GM12872 (cell line): Measurements from ENCODE around the gene GPR137C.

ENCODE experiments used
- TF ChIP-seq, protein P1 (sequence below): IDR thresholded peaks from 3 replicates; pipeline ENCODE4 v1.5.1; 2011; ENCODE audit warnings: low read depth, mild to moderate bottlenecking, low read length, moderate library complexity; ENCODE audit not compliant: insufficient read depth

GPR137C gene, protein sequence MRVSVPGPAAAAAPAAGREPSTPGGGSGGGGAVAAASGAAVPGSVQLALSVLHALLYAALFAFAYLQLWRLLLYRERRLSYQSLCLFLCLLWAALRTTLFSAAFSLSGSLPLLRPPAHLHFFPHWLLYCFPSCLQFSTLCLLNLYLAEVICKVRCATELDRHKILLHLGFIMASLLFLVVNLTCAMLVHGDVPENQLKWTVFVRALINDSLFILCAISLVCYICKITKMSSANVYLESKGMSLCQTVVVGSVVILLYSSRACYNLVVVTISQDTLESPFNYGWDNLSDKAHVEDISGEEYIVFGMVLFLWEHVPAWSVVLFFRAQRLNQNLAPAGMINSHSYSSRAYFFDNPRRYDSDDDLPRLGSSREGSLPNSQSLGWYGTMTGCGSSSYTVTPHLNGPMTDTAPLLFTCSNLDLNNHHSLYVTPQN

DNA sequence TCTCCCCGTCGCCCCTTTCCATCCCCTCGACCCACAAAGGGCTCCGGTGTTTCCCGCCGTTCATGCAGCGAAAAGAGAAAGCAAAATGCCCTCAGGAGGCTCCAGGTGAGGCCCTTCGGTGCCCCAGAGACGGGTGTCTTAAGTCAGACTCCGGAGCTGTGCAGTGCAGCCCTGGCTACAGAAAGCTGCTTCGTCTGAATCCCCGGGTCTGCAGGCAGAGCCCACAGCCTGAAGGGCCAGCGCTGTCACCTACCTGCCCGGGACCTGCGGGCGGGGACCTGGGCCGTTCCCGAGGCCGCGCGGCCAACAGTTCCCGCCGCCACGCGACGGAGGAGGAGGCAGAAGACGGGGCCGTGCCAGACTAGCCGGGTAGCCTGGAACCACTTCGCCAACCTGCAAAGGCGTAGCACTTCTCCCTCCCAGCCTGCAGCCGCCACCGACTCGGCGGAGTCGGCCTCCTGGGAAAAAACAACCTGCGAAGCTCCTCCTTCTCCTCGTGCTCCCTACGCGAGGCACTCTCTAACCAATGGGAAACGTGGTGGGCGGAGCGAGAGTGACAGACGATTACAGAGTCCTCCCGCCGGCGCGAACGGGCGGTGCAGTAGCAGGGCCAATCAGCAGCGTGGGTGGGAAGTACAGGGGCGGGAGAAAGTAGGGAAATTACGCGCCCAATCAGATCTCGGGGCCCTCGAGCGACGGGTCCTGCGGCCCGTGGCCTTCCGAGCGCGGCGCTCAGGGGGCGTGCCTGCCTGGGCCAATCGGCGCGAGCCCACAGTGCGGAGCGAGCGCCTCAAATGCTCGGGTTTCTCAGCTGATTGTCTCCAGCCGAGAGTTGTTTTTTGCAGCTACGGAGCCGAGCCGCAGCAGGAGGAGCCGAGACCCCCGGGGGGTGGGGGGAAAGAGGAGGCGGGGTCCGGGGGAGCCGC is at the start of gene GPR137C, which contains the start of gene TXNDC16:
Gene GPR137C (plus strand): TSS at position 774 of the 926 bp plus-strand sequence. CDS start 312 bp downstream, outside the sequence.
Gene TXNDC16 (minus strand): TSS at position 443 of the 926 bp plus-strand sequence. CDS start 8,948 bp downstream, outside the sequence.
- TF ChIP-seq, protein P1, sequence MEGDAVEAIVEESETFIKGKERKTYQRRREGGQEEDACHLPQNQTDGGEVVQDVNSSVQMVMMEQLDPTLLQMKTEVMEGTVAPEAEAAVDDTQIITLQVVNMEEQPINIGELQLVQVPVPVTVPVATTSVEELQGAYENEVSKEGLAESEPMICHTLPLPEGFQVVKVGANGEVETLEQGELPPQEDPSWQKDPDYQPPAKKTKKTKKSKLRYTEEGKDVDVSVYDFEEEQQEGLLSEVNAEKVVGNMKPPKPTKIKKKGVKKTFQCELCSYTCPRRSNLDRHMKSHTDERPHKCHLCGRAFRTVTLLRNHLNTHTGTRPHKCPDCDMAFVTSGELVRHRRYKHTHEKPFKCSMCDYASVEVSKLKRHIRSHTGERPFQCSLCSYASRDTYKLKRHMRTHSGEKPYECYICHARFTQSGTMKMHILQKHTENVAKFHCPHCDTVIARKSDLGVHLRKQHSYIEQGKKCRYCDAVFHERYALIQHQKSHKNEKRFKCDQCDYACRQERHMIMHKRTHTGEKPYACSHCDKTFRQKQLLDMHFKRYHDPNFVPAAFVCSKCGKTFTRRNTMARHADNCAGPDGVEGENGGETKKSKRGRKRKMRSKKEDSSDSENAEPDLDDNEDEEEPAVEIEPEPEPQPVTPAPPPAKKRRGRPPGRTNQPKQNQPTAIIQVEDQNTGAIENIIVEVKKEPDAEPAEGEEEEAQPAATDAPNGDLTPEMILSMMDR: no peak

DNA sequence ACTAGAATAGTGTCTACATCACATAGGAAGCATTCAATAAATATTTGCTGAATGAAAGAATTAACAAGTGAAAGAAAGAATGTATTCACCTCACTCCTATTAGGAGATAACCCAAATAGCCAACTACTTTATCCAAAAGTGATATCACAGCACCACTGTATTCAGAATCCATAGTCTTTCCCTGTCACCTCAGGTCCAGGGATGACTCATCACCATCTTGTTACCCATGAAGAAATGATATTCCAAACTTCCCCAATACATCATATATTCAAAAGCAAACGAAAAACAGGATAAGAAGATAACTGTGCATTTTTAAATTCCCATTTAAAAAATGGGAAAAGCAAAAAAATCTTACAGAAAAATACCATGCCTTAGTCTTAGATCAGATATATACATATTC is 39.4 kb upstream of the GPR137C start:
- TF ChIP-seq, protein P1: no peak

DNA sequence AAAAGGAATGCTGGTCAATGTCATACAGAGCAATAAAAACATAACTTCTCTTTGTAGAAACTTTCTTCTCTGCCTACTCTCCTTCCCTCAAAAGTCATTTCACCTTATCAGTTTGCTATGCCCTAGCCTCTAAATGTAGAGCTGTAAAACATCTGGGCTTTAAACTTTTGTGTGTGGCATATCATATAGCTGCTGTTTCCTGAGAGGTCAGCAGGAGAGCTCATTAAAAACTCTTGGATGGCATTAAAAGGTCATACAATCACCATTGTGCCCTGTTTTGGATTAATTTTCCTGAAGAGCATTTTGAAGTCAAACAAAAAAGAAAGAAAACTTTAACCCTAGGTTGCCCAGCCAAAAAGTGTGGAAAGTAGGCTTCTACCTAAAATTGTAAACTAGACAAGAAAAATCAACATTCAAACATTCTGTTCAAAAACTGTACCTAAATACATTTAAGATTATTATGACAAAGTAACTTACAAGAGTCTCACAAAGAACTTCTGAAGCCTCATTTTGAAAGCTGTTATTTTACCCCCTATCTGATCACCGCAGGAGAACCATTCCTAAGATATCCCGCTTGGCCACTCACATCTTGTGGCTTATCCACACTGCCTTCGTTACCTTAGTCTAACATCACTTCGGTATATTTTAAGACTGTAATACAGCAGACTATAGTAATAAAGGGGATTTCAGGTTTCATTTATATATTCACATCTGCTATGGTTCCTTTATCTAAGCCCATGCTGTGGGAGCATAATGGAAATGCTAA is 38.4 kb upstream of the GPR137C start:
- TF ChIP-seq, protein P1: no peak

DNA sequence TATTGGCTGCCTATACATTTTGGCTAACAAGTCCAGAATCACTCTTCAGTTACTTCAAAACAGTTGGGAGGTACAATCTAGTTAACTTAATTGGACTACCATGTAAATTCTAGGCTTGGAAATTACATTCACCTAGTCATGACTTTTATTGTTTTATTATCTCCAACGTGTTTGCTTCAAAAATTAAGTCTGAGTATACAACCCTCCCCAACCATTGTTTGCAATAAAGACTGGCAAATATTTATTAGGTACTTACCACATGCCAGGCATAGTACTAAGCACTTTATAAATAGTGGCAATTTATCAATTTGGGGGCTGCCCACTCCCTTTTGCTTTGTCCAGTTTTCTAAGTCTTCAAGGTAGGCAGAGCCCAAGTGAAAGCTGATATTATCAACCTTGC is 30.6 kb upstream of the GPR137C start:
- TF ChIP-seq, protein P1: no peak

DNA sequence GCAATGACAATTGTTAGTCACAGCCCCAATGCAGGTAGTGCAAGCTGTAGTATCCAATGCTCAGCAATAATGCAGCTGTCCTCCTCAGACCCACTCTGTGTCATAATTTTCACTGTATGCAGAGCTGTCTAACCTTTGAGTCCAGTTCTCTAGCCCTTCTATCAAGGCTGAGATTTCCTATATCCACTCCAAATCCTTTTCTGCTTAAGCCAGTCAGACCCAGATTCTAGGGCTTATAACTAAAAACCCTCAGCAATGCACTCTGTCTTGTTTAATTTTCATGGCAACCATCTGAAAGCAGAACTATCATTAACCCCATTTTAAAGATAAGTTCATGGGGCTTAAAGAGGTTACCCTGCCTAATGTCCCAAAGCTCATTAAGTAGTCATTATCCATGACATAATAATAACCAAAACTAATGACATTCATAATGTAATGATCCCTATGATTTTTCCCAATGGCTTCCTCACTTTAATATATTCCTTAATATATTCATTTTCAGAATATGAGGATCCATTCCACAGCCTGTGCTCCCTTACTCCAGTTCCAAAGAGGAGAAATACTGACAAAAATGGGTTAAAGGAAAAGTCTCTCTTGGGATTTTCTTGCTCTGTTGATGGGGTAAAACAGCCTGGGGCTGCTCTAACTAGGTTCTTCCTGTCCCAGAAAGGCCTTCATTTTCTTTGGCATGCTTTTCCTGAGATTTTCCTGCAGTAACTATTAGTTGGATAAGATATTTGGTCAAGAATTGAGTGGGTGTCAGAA is 29.9 kb upstream of the GPR137C start:
- TF ChIP-seq, protein P1: no peak

DNA sequence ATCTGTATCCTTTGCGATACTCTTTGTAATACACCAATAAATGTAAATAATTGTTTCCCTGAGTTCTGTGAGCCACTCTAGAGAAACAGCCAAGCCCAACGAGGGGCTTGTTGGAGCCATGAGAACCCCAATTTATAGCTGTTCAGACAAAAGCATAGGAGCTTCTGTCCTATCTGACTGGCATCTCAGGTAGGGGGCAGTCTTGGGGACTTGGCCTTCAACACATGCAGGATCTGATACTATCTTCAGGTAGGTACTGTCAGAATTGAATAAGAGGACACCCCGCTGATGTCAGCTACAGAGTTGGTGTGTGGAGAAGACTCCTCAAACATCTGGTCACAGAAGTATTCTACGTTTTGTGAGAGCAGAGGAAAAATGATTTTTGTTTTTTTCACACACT is 25.6 kb upstream of the GPR137C start:
- TF ChIP-seq, protein P1: no peak
